Measurements from ENCODE around the gene DNASE1L2. TPM values are rescaled to one million over a fixed set of nuclear protein-coding genes. Genes with fewer than 3 reads are reported as not detected.

Gene DNASE1L2
- polyA plus RNA-seq, 3 donors: 1.1 TPM; not detected in 2

- peaks cover 28% of the 10 kb centered on the region for H4K20me1 ChIP-seq (ENCODE audit: insufficient read depth, low read length)
- peaks cover 26% of the 10 kb centered on the region for H3K79me2 ChIP-seq (ENCODE audit: insufficient read depth, low read length)
- no peaks in the 10 kb centered on the region for H3K27me3 ChIP-seq (ENCODE audit: control insufficient read depth in 2 of 2, insufficient read depth in 2 of 2, low read length in 2 of 2)
- H3K9me3 ChIP-seq (replicated peaks in 1 of 2; ENCODE audit: control insufficient read depth in 1 of 2, insufficient read depth in 1 of 2, low read length in 2 of 2): no peaks in the 10 kb centered on the region
- intact Hi-C loops (cut with micrococcal nuclease): loop anchor here (5.0 kb wide), 2 partner anchors 50 to 60 kb away; partner anchors contain the start of genes RNPS1 (in 2 of the 2) and TRAF7 (in 1 of the 2)
- DNase-seq: no peak
- peak overlapping the region; percentile 95 for H3K4me2 ChIP-seq (replicated peaks; ENCODE audit: extremely low read depth, low read length, poor library complexity, severe bottlenecking)
- no peak overlapping the region for H3K9ac ChIP-seq (ENCODE audit: insufficient read depth, low read length, poor library complexity, severe bottlenecking)
- Mint-ChIP-seq H3K27me3 (ENCODE audit: low read depth in 3 of 3) (peaks cover 0 to 2% (median under 1%) of the 10 kb centered on the region in 3 donors), H3K27ac (peak overlapping the region in 3 of 7 donors; percentile 59 to 76 (median 75)), H3K4me1 (peaks cover 29% of the 10 kb centered on the region), H3K4me3 (no peak overlapping the region), H3K9me3 (peaks cover 0 to 3% (median 0%) of the 10 kb centered on the region in 7 donors), H3K36me3 (peaks cover 19 to 39% of the 10 kb centered on the region in 2 donors)
- WGBS (ENCODE audit: insufficient coverage): 93% methylated on average over 20 of the region's 23 CpGs
- no peak overlapping the region for H3K4me3 ChIP-seq (replicated peaks in 1 of 3; ENCODE audit: low read depth in 2 of 3, low read length in 3 of 3)
- peaks cover 27 to 35% of the 10 kb centered on the region in 2 donors for H3K36me3 ChIP-seq (replicated peaks in 1 of 2; ENCODE audit: control insufficient read depth in 1 of 2, insufficient read depth in 2 of 2, low read length in 2 of 2)
- no peak overlapping the region for H3K27ac ChIP-seq (ENCODE audit: low read depth in 1 of 2, low read length in 2 of 2)
- H2AFZ ChIP-seq (ENCODE audit: insufficient read depth, low read depth, low read length, poor library complexity, severe bottlenecking): no peak overlapping the region
- no peak for TF ChIP-seq CTCF (IDR thresholded peaks at IDR 0.05)
- peaks cover 24 to 30% of the 10 kb centered on the region in 2 donors for H3K4me1 ChIP-seq (ENCODE audit: control insufficient read depth in 1 of 2, insufficient read depth in 2 of 2, low read length in 2 of 2)
These were observed 29.3 kb upstream of the DNASE1L2 start for GRCh38 chr16:2206780-2207433.

GRCh38 chr16:2207872-2208271 lies 28.4 kb upstream of the DNASE1L2 start:
- intact Hi-C loops (cut with micrococcal nuclease): loop anchor here (5.0 kb wide), 2 partner anchors 51 to 59 kb away; partner anchors contain the start of genes RNPS1 (in 2 of the 2) and TRAF7 (in 1 of the 2)
- H4K20me1 ChIP-seq (ENCODE audit: insufficient read depth, low read length): peaks cover 38% of the 10 kb centered on the region
- Mint-ChIP-seq H3K27me3 (ENCODE audit: low read depth in 3 of 3) (peaks cover 0 to 4% (median 2%) of the 10 kb centered on the region in 3 donors), H3K4me1 (peaks cover 38% of the 10 kb centered on the region), H3K4me3 (no peak overlapping the region), H3K27ac (peak overlapping the region in 2 of 7 donors; percentile 13 to 86), H3K9me3 (peaks cover 0 to 2% (median 0%) of the 10 kb centered on the region in 7 donors), H3K36me3 (peaks cover 23 to 43% of the 10 kb centered on the region in 2 donors)
- DNase-seq: no peak
- H3K27me3 ChIP-seq (ENCODE audit: control insufficient read depth in 2 of 2, insufficient read depth in 2 of 2, low read length in 2 of 2): no peaks in the 10 kb centered on the region
- H2AFZ ChIP-seq (ENCODE audit: insufficient read depth, low read depth, low read length, poor library complexity, severe bottlenecking): no peak overlapping the region
- WGBS (ENCODE audit: insufficient coverage): 98% methylated on average over 7 of the region's 9 CpGs
- H3K9me3 ChIP-seq (replicated peaks in 1 of 2; ENCODE audit: control insufficient read depth in 1 of 2, insufficient read depth in 1 of 2, low read length in 2 of 2): no peaks in the 10 kb centered on the region
- H3K27ac ChIP-seq (ENCODE audit: low read depth in 1 of 2, low read length in 2 of 2): no peak overlapping the region
- peaks cover 29 to 38% of the 10 kb centered on the region in 2 donors for H3K36me3 ChIP-seq (replicated peaks in 1 of 2; ENCODE audit: control insufficient read depth in 1 of 2, insufficient read depth in 2 of 2, low read length in 2 of 2)
- H3K4me2 ChIP-seq (replicated peaks; ENCODE audit: extremely low read depth, low read length, poor library complexity, severe bottlenecking): no peak overlapping the region
- H3K4me1 ChIP-seq (ENCODE audit: control insufficient read depth in 1 of 2, insufficient read depth in 2 of 2, low read length in 2 of 2): peaks cover 34 to 40% of the 10 kb centered on the region in 2 donors
- no peak overlapping the region for H3K9ac ChIP-seq (ENCODE audit: insufficient read depth, low read length, poor library complexity, severe bottlenecking)
- H3K4me3 ChIP-seq (replicated peaks in 1 of 3; ENCODE audit: low read depth in 2 of 3, low read length in 3 of 3): no peak overlapping the region
- H3K79me2 ChIP-seq (ENCODE audit: insufficient read depth, low read length): peaks cover 33% of the 10 kb centered on the region
- no peak for TF ChIP-seq CTCF (IDR thresholded peaks at IDR 0.05)
